ENCODE results near the gene ZCWPW1.

Gene ZCWPW1

GRCh38 chr7:100432053-100432452 is 3.5 kb upstream of the ZCWPW1 start:
- DNase-seq, result no peak

DNA sequence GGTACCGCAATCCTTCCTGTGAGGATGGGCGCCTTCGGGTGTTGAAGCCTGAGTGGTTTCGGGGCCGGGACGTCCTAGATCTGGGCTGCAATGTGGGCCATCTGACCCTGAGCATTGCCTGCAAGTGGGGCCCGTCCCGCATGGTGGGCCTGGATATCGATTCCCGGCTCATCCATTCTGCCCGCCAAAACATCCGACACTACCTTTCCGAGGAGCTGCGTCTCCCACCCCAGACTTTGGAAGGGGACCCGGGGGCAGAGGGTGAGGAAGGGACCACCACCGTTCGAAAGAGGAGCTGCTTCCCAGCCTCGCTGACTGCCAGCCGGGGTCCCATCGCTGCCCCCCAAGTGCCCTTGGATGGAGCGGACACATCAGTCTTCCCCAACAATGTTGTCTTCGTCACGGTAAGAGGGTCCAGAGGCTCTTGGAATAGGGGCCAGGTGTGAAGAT is 2.8 kb upstream of the ZCWPW1 start:
- no peak for DNase-seq

- no peak for DNase-seq
Observed at GRCh38 chr7:100430493-100431285, 2.2 kb upstream of the ZCWPW1 start.

DNA sequence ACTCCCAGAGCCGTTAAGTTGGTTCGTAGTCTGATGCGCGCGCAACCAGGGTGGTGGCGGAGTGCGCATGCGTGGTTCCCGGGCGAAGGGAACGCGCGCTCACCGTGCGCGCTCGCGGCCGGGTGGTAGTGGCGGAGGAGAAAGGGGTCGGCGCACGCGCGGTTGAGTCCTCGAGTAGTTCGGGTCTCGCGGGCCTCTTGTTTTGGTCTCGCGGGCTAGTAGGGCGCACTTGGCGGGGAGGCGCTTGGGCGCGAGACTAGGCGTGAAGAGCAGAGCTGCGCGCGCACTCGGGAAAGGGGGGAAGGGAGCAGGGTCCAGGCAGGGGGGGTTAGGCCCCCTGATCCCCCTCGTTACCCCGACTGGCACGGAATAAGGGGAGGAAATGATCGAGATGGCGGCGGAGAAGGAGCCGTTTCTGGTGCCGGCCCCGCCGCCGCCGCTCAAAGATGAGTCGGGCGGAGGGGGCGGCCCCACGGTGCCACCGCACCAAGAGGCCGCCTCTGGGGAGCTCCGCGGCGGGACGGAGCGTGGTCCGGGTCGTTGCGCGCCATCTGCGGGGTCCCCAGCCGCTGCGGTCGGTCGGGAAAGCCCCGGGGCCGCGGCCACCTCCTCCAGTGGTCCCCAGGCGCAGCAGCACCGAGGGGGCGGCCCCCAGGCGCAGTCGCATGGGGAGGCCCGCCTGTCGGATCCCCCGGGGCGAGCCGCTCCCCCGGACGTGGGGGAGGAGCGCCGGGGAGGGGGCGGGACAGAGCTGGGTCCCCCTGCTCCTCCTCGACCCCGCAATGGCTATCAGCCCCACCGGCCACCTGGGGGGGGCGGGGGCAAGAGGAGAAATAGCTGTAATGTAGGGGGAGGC is 1.4 kb upstream of the ZCWPW1 start, which contains the start of gene MEPCE:
MEPCE (plus strand) TSS at position 195 of the 856 bp plus-strand sequence; CDS start at position 383, 188 bp downstream.
- DNase-seq, result peak; percentile 86

DNA sequence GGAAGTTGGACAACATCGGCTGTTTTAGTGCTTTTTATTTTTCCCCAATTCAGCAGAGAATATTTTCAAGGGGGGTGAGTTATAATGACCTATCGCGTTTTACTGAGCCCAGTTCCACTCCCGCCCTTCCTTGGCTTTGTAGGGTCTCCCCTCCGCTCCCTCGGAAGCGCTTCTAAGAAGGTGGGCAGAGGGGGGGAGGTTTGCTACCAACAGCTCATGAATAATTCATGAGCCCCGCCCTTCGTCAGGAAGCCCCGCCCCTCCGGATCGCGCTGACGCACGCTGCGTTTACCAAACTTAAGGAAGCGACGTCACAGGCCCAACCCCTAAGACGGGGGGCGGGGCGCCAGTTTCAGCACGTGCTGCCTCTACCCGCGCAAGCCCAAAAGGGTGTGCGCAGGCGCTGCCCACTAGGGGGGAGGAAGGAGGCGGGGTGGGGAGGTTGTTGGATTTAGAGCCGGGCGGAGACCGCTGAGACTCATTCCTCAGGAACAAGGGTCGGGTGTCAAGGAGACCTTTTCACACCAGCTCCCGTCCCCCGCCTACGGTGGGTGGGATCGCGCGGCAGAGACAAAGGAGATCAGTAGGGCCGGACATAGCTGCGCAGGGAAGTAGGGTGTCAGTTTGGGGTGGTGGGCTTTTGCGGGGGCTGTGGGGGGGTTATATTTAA is 599 bp upstream of the ZCWPW1 start:
- peak; percentile 97 for DNase-seq

GRCh38 chr7:100427762-100428198 is 723 bp downstream of the ZCWPW1 start:
- DNase-seq, result no peak

GRCh38 chr7:100426516-100426915 is 2.0 kb downstream of the ZCWPW1 start:
- no peak for DNase-seq

GRCh38 chr7:100425347-100425746 is 3.2 kb downstream of the ZCWPW1 start:
- no peak for DNase-seq

- DNase-seq, result no peak
Observed at GRCh38 chr7:100423315-100423714, 5.2 kb downstream of the ZCWPW1 start.

DNA sequence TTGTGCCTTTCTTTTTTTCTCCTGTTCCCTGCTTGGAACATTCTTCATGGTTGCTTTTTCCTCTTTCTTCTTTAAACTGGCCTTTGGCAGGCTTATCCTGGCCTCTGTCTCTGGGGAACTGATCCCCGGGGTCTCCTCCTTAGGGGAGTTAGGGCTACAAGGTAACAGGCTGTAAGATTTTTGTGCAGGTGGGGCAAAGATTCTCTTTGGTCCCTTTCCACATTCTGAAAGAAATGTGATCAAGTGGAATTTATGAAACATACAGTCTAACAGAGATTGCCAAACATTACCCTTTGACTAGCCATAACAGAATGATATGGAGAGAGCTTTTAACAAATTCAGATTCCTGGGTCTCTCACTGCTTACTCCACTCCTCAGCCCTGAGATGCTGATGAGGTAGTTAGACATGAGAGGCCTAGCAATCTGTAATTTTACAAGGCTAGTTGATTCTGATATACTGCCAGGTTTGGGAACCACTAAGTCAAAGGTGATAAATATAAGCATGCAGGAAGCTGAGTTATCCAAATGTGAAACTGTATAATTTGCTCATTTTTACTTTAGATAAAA is 8.8 kb downstream of the ZCWPW1 start:
- DNase-seq, result no peak

GRCh38 chr7:100418930-100419659 is 9.4 kb downstream of the ZCWPW1 start:
- no peak for DNase-seq

DNA sequence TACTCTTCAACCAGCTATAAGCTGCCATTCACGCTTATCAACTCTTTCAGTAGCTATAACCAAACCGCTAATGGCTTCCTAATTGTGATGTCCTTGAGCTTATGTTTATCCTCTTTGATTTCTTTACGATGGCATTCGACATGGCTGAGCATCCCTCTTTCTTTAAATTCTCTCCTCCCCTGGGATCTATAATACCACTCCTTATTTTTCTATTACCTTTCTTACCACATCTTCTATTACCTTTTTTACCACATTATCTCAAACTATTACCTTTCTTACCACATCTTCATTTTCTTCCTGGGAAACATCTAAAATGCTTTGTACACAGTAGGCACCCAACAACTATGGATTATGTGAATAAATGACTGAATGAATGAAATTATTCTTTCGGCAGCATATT is 13.1 kb downstream of the ZCWPW1 start:
- DNase-seq, result no peak

GRCh38 chr7:100413889-100414288 is 14.6 kb downstream of the ZCWPW1 start:
- no peak for DNase-seq

DNA sequence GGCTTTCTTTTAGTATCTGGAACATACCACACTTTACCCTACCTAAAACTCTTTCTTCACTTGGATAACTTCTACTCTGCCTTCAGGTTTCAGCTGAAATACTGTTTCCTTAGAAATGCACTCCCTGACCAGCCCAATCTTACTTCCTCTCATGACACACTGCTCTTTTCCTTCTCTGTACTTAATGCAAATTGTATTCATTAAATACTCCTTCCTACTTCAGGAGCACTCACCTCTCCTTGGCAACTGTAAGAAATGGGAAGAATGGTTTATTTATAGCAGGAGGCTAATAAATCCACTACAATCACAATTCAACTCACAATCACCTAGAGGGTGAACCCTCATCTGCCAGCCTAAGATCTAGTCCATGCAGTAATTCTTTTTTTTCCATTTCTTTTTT is 15.2 kb downstream of the ZCWPW1 start:
- no peak for DNase-seq

DNA sequence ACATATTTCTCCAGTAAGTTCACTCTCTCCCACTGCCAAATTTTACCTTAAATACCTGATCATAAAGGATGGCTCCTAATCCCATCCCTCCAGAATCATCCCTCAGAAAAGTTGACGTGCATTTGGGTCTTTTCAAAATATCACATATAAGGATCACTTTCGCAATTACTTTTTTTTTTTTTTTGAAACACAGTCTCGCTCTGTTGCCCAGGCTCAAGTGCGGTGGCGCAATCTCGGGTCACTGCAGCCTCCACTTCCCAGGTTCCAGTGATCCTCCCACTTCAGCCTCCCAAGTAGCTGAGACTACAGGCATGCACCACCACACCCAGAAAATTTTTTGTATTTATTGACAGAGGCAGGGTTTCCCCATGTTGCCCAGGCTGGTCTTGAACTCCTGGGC is 17.4 kb downstream of the ZCWPW1 start:
- no peak for DNase-seq

GRCh38 chr7:100407285-100408180 is 21.0 kb downstream of the ZCWPW1 start:
- no peak for DNase-seq

DNA sequence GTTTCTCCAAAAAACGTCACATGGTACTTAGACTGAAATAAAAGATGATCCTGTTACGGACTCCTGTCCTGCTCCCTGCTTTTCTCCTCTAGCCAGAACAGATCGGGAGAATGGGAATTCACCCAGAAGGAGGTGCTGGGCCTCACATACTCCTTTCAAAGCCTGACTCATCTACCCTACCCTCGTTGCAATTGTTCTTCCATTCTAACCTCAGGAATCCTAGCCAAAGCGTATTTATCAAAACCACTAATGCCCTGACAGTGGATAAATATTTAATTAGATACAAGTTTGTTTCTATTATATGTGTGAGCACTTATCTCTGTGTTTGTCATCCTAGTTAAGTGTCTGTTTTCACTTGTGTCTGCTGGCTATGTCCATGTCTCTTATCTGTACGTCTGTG is 21.7 kb downstream of the ZCWPW1 start:
- no peak for DNase-seq

GRCh38 chr7:100402241-100402640 is 26.3 kb downstream of the ZCWPW1 start:
- no peak for DNase-seq

DNA sequence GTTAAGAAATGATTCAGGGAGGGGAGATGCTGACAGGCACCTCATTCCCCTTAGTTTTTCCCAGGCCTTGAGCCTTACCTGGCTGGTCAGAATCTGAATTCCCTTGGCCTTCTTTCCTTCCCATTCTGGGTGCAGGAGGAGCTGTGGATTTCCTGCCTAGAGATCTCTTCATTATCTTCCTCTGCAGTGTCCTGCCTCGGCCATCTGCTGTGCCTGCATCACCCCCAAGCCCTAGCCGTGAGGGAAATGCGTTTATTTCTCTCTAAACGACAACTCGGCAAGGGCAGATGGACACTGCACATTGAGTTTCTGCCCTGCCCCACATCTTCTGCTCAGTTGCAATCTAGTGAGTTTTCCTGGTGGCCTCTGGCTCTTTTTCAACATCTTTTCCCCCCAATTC is 26.7 kb downstream of the ZCWPW1 start:
- no peak for DNase-seq

DNA sequence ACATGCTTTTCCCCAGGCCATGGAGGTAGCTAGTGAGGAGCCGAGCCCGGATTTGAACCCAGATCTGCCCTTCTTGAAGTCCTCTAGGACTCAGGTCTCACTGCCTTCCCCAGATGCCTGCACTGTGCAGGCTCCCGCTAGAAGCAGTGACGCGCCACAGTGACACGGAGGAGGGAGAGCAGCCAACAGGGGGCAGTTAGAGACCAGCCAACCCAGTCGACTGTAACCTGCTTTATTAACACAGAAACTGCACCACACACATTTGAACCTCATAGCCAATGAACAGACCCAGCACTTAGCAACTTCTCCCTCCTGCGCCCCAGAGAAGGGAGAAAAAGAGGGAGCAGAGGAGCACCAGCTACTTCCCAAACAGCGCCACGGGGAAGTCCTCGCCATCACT is 27.8 kb downstream of the ZCWPW1 start:
- DNase-seq, result no peak

DNA sequence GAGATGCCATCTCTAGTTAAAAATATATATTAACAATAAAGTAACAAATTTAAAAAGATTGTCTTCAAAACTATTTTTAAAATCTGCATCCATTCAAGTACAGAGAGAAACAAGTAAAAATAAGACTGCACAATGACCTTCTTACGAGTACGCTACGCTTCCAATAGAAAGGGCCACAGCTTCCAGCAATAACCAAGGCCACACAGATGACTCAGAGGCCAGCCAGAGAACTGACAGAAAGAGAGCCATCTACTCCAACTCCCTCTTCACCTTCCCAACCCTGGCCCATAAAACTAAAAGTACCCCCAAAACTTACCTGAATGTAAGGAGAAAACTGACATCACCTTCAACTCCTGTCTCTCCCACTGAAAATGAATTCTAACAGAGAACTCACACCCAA is 28.5 kb downstream of the ZCWPW1 start:
- no peak for DNase-seq

Data from GF-D8 (cell line).